ENCODE measurements around the gene ZNF841. TPM values are rescaled to one million over a fixed set of nuclear protein-coding genes. Genes with fewer than 3 reads are reported as not detected.

The ZNF841 gene
- total and polyA plus RNA-seq, 2 of the 13 experiments (the other 11 are each of a cell fraction or from before 2014, with no cell fraction given) = 6.2 to 14.2 TPM

- TF ChIP-seq ZBTB40 (IDR thresholded peaks at IDR 0.05) = no peak
- no peak for TF ChIP-seq ZBTB40 (CRISPR knock-in tag; IDR thresholded peaks at IDR 0.05)
- TF ChIP-seq ZNF335 (CRISPR knock-in tag; IDR thresholded peaks at IDR 0.05) = no peak; the same call in 1 of the 2 replicates
- TF ChIP-seq ZBTB20 (CRISPR knock-in tag; IDR thresholded peaks at IDR 0.05; ENCODE audit: borderline replicate concordance, low read depth) = no peak; the same call in 1 of the 2 replicates
- TF ChIP-seq ZNF768 (CRISPR knock-in tag; IDR thresholded peaks at IDR 0.05) = peak; percentile 57; the same call in 1 of the 2 replicates
- no peak for TF ChIP-seq POLR2AphosphoS2 (IDR thresholded peaks at IDR 0.05; ENCODE audit: low read depth, low read length)
- no peak for TF ChIP-seq CENPT (CRISPR knock-in tag; IDR thresholded peaks at IDR 0.05; ENCODE audit: low read depth)
- TF ChIP-seq MXI1 (IDR thresholded peaks at IDR 0.05; ENCODE audit: borderline replicate concordance, low read depth, low read length) = peak; percentile 61; the same call in 1 of the 3 replicates
- TF ChIP-seq, protein P1, sequence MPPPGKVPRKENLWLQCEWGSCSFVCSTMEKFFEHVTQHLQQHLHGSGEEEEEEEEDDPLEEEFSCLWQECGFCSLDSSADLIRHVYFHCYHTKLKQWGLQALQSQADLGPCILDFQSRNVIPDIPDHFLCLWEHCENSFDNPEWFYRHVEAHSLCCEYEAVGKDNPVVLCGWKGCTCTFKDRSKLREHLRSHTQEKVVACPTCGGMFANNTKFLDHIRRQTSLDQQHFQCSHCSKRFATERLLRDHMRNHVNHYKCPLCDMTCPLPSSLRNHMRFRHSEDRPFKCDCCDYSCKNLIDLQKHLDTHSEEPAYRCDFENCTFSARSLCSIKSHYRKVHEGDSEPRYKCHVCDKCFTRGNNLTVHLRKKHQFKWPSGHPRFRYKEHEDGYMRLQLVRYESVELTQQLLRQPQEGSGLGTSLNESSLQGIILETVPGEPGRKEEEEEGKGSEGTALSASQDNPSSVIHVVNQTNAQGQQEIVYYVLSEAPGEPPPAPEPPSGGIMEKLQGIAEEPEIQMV (CRISPR knock-in tag; IDR thresholded peaks at IDR 0.05; ENCODE audit: low read depth) = no peak
- TF ChIP-seq, protein P2, sequence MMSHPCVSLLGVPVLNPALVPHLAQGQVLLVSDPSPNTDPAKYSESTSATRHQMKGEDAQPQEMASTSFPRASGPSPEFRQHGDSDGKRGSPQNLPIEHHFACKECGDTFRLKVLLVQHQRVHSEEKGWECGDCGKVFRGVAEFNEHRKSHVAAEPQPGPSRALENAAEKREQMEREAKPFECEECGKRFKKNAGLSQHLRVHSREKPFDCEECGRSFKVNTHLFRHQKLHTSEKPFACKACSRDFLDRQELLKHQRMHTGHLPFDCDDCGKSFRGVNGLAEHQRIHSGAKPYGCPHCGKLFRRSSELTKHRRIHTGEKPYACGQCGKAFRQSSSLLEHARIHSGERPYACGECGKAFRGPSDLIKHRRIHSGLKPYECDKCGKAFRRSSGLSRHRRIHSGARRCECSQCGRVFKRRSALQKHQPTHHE (CRISPR knock-in tag; IDR thresholded peaks at IDR 0.05; ENCODE audit: borderline replicate concordance) = no peak
- peak; percentile 55; the same call in 1 of the 2 replicates for TF ChIP-seq ZNF83 (CRISPR knock-in tag; IDR thresholded peaks at IDR 0.05; ENCODE audit: borderline replicate concordance)
- TF ChIP-seq STAT5B (CRISPR knock-in tag; IDR thresholded peaks at IDR 0.05) = 0 out of 2 replicates have a peak, but pooled peaks have one; percentile 6
- no peak for TF ChIP-seq KDM1A (CRISPR knock-in tag; IDR thresholded peaks at IDR 0.05)
- no peak for TF ChIP-seq ZMYM2 (CRISPR knock-in tag; IDR thresholded peaks at IDR 0.05)
Observed at GRCh38 chr19:52048555-52049501, 46.7 kb downstream of the ZNF841 start, which contains the start of gene ZNF432 (continued).

Measured in HepG2 (cell line).